ENCODE measurements around the gene OARD1.
A peak's percentile ranks its signal among the peaks of the same experiment; 100 is the strongest.

Gene OARD1

GRCh38 chr6:41077536-41077935, 5.4 kb upstream of the OARD1 start:
- DNase-seq (ENCODE audit: insufficient read length, low spot score) (no peak), FAIRE-seq (no peak)
- TF ChIP-seq POU2F2 (IDR thresholded peaks at IDR 0.05; ENCODE audit: low read depth, low read length) (no peak), PAX5 (IDR thresholded peaks at IDR 0.05; ENCODE audit: insufficient read depth, low read length, severe bottlenecking) (no peak), TAF1 (IDR thresholded peaks at IDR 0.05; ENCODE audit: low read depth, low read length) (no peak)

GRCh38 chr6:41075651-41076626, 3.8 kb upstream of the OARD1 start:
- FAIRE-seq (peak; percentile 41), DNase-seq (ENCODE audit: insufficient read length, low spot score) (no peak)
- TF ChIP-seq POU2F2 (IDR thresholded peaks at IDR 0.05; ENCODE audit: low read depth, low read length): no peak
- no peak for TF ChIP-seq PAX5 (IDR thresholded peaks at IDR 0.05; ENCODE audit: insufficient read depth, low read length, severe bottlenecking)
- TF ChIP-seq POLR2A (IDR thresholded peaks at IDR 0.05; ENCODE audit: low read depth, low read length): no peak
- TF ChIP-seq SPI1 (IDR thresholded peaks at IDR 0.05; ENCODE audit: low read depth, low read length): no peak
- no peak for TF ChIP-seq POLR2AphosphoS5 (IDR thresholded peaks at IDR 0.05; ENCODE audit: low read depth, low read length)
- no peak for TF ChIP-seq TAF1 (IDR thresholded peaks at IDR 0.05; ENCODE audit: low read depth, low read length)

- DNase-seq (ENCODE audit: insufficient read length, low spot score) (no peak), FAIRE-seq (no peak)
- TF ChIP-seq POLR2A (IDR thresholded peaks at IDR 0.05; ENCODE audit: low read depth, low read length): no peak
These were observed 2.7 kb upstream of the OARD1 start for GRCh38 chr6:41074692-41075436.

- no peak for FAIRE-seq
- TF ChIP-seq POLR2A (IDR thresholded peaks at IDR 0.05; ENCODE audit: low read depth, low read length): no peak
- peak; percentile 46 for TF ChIP-seq SPI1 (IDR thresholded peaks at IDR 0.05; ENCODE audit: low read depth, low read length)
- no peak for DNase-seq (ENCODE audit: insufficient read length, low spot score)
These were observed 2.0 kb upstream of the OARD1 start for GRCh38 chr6:41073968-41074691.

- DNase-seq (ENCODE audit: insufficient read length, low spot score): peak; percentile 30
- FAIRE-seq: peak; percentile 92
- TF ChIP-seq POLR2AphosphoS5 (IDR thresholded peaks at IDR 0.05; ENCODE audit: low read depth, low read length) (peak; percentile 89), SPI1 (IDR thresholded peaks at IDR 0.05; ENCODE audit: low read depth, low read length) (peak; percentile 29; the same call in 1 of the 2 replicates), TAF1 (IDR thresholded peaks at IDR 0.05; ENCODE audit: low read depth, low read length) (peak; percentile 92), POU2F2 (IDR thresholded peaks at IDR 0.05; ENCODE audit: low read depth, low read length) (peak; percentile 56; the same call in 1 of the 2 replicates), PAX5 (IDR thresholded peaks at IDR 0.05; ENCODE audit: insufficient read depth, low read length, severe bottlenecking) (no peak), POLR2A (IDR thresholded peaks at IDR 0.05; ENCODE audit: low read depth, low read length) (peak; percentile 91)
These were observed 1.2 kb upstream of the OARD1 start for GRCh38 chr6:41073203-41073967.

- peak; percentile 100 for FAIRE-seq
- TF ChIP-seq SPI1 (IDR thresholded peaks at IDR 0.05; ENCODE audit: low read depth, low read length) (no peak), TAF1 (IDR thresholded peaks at IDR 0.05; ENCODE audit: low read depth, low read length) (peak; percentile 46; the same call in 1 of the 2 replicates), PAX5 (IDR thresholded peaks at IDR 0.05; ENCODE audit: insufficient read depth, low read length, severe bottlenecking) (no peak), POLR2A (IDR thresholded peaks at IDR 0.05; ENCODE audit: low read depth, low read length) (no peak), POU2F2 (IDR thresholded peaks at IDR 0.05; ENCODE audit: low read depth, low read length) (no peak)
These were observed 663 bp upstream of the OARD1 start, which contains the start of gene NFYA for GRCh38 chr6:41072836-41073202. Gene NFYA, plus strand, starts transcription at chr6:41072974. Its CDS starts 6,116 bp downstream, at chr6:41079090.

GRCh38 chr6:41071501-41071922, 644 bp downstream of the OARD1 start:
- no peak for FAIRE-seq
- TF ChIP-seq SPI1 (IDR thresholded peaks at IDR 0.05; ENCODE audit: low read depth, low read length) (no peak), TAF1 (IDR thresholded peaks at IDR 0.05; ENCODE audit: low read depth, low read length) (peak; percentile 32; the same call in 1 of the 2 replicates), POLR2A (IDR thresholded peaks at IDR 0.05; ENCODE audit: low read depth, low read length) (peak; percentile 79), PAX5 (IDR thresholded peaks at IDR 0.05; ENCODE audit: insufficient read depth, low read length, severe bottlenecking) (no peak), POU2F2 (IDR thresholded peaks at IDR 0.05; ENCODE audit: low read depth, low read length) (no peak), POLR2AphosphoS5 (IDR thresholded peaks at IDR 0.05; ENCODE audit: low read depth, low read length) (no peak)
- no peak for DNase-seq (ENCODE audit: insufficient read length, low spot score)

More at GRCh38 chr6:41072836-41073202, 663 bp upstream of the OARD1 start, which contains the start of gene NFYA:
- DNase-seq (ENCODE audit: insufficient read length, low spot score): peak; percentile 85

- DNase-seq (ENCODE audit: insufficient read length, low spot score) (no peak), FAIRE-seq (peak; percentile 84)
These were observed 5.3 kb downstream of the OARD1 start for GRCh38 chr6:41066867-41067304.

More at GRCh38 chr6:41066867-41067304, 5.3 kb downstream of the OARD1 start:
- TF ChIP-seq POLR2AphosphoS5 (IDR thresholded peaks at IDR 0.05; ENCODE audit: low read depth, low read length) (no peak), POU2F2 (IDR thresholded peaks at IDR 0.05; ENCODE audit: low read depth, low read length) (no peak), TAF1 (IDR thresholded peaks at IDR 0.05; ENCODE audit: low read depth, low read length) (no peak), POLR2A (IDR thresholded peaks at IDR 0.05; ENCODE audit: low read depth, low read length) (no peak), SPI1 (IDR thresholded peaks at IDR 0.05; ENCODE audit: low read depth, low read length) (no peak), PAX5 (IDR thresholded peaks at IDR 0.05; ENCODE audit: insufficient read depth, low read length, severe bottlenecking) (no peak)
